Effector memory CD8-positive, alpha-beta T cell (primary cell): ENCODE results near the gene PLPP2.
"Not testable (repeated sequence)": the region's sequence is repeated elsewhere in the genome, so short reads cannot be mapped to it uniquely, and the experiment has no call there.

Experiments
- ATAC-seq: fragments of 150-1000 bp; cut with Tn5 transposase; replicated peaks from 2 replicates; pipeline ENCODE4 v1.10.0; 2021; ENCODE audit warnings: mild to moderate bottlenecking, moderate library complexity
- DNase-seq, 3 experiments: peaks; one replicate each; pipeline ENCODE4 v3.0.0; 2021
- H3K27ac Mint-ChIP-seq, 2 donors: one replicate each; pipeline ENCODE4 v1.8.0; 2022; ENCODE audit warnings: mild to moderate bottlenecking in 2 of 2, mixed read lengths in 2 of 2, moderate library complexity in 2 of 2
- H3K27me3 Mint-ChIP-seq, 2 donors: one replicate each; pipeline ENCODE4 v1.8.0; 2022; ENCODE audit warnings: mixed read lengths in 2 of 2
- H3K36me3 Mint-ChIP-seq: one replicate; pipeline ENCODE4 v1.8.0; 2022; ENCODE audit warnings: mild to moderate bottlenecking, moderate library complexity, mixed read lengths; ENCODE audit not compliant: insufficient read depth
- H3K4me1 Mint-ChIP-seq, 2 donors: one replicate each; pipeline ENCODE4 v1.8.0; 2022; ENCODE audit warnings: low read depth in 2 of 2, mixed read lengths in 2 of 2
- H3K4me3 Mint-ChIP-seq, 2 donors: one replicate each; pipeline ENCODE4 v1.8.0; 2022; ENCODE audit warnings: mild to moderate bottlenecking in 2 of 2, mixed read lengths in 2 of 2, moderate library complexity in 2 of 2
- H3K9me3 Mint-ChIP-seq, 2 donors: one replicate each; pipeline ENCODE4 v1.8.0; 2022; ENCODE audit warnings: mixed read lengths in 2 of 2

Gene PLPP2

DNA sequence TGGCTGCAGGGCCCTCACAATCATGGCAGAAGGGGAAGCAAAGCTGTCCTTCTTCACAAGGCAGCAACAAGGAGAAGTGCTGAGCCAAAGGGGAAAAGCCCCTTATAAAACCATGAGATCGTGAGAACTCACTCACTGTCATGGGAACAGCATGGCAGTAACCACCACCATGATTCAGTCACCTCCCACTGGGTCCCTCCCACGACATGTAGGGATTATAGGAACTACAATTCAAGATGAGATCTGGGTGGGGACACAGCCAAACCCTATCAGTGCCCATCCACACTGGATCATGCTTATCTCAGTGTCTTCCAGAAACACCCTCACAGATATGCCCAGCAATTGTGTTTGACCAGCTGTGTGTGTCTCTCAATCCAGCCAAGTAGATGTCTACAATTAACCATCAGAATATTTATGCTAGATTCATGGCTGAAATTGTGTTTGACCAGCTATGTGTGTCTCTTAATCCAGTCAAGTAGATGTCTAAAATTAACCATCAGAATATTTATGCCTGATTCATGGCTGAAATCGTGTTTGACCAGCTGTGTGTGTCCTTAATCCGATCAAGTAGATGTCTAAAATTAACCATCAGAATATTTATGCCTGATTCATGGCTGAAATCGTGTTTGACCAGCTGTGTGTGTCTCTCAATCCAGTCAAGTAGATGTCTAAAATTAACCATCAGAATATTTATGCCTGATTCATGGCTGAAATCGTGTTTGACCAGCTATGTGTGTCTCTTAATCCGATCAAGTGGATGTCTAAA is 38.6 kb downstream of the PLPP2 start:
- not testable (repeated sequence) for H3K27ac Mint-ChIP-seq

DNA sequence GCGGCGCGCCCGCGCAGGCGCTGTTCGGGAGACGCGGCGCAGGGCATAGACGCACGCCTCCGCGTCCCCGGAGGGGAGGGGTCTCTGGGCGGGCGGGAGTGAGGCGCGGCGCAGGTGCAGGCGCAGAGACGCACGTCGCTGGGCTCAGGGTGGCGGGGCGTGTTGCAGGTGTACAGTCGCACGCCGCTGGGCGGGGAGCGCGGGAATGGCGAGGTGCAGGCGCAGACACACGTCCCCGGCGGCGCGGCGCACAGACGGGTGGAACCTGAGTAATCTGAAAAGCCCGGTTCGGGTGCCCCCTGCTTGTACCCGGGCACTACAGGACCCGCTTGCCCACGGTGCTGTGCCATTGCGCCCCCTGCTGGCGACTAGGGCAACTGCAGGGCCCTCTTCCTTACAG is 44.7 kb downstream of the PLPP2 start:
- no peak for ATAC-seq
- H3K27me3 Mint-ChIP-seq = no peaks in the 10 kb centered on the region
- H3K9me3 Mint-ChIP-seq = no peaks in the 10 kb centered on the region
- no peak overlapping the region for H3K4me3 Mint-ChIP-seq
- H3K36me3 Mint-ChIP-seq = no peaks in the 10 kb centered on the region
- no peaks in the 10 kb centered on the region for H3K4me1 Mint-ChIP-seq
- DNase-seq = peak in 1 of 3 experiments; percentile 6
- no peak overlapping the region for H3K27ac Mint-ChIP-seq

More for the DNA sequence above, 38.6 kb downstream of the PLPP2 start:
- H3K36me3 Mint-ChIP-seq, H3K4me3 Mint-ChIP-seq, H3K4me1 Mint-ChIP-seq, H3K9me3 Mint-ChIP-seq, ATAC-seq, DNase-seq: not testable (repeated sequence)
- peaks cover 17 to 49% of the 10 kb centered on the region in 2 donors for H3K27me3 Mint-ChIP-seq

DNA sequence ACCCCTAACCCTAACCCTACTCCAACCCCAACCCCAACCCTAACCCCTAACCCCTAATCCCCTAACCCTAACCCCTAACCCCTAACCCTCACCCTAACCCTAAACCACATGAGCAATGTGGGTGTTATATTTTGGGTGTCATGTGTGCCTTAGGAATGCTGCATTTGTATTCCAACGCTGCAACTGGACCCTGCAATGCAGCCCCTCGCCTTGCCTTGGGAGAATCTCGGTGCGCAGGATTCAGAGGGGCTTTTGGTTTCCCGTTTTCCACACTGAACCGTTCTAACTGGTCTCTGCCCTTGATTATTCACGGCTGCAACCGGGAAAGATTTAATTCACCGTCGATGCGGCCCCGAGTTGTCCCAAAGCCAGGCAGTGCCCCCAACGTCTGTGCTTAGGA is 45.3 kb downstream of the PLPP2 start:
- DNase-seq, H3K27ac Mint-ChIP-seq, H3K27me3 Mint-ChIP-seq, H3K36me3 Mint-ChIP-seq, ATAC-seq, H3K4me1 Mint-ChIP-seq, H3K9me3 Mint-ChIP-seq, H3K4me3 Mint-ChIP-seq: not testable (repeated sequence)

DNA sequence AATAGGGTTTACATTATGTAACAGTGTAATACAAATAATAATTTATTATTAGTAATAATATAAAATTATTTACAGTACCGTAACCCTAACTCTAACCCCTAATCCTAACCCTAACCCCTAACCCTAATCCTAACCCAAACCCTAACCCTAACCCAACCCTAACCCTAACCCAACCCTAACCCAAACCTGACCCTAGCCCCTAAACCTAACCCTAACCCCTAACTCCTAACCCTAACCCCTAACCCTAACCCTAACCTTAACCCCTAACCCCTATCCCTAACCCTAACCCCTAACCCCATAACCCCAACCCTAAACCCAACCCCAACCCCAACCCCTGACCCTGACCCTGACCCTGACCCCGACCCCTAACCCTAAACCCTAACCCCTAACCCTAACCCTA is 45.7 kb downstream of the PLPP2 start:
- Mint-ChIP-seq H3K4me3 (no peak overlapping the region), H3K36me3 (no peaks in the 10 kb centered on the region), H3K27me3 (no peaks in the 10 kb centered on the region), H3K9me3 (no peaks in the 10 kb centered on the region), H3K27ac (no peak overlapping the region), H3K4me1 (no peaks in the 10 kb centered on the region)
- ATAC-seq (no peak), DNase-seq (no peak)
